HG02840 (cell line): ENCODE measurements around the gene STPG1.

Experiments used
- ATAC-seq: cut with Tn5 transposase; IDR thresholded peaks from one replicate; pipeline ENCODE4 v1.9.1; 2021; ENCODE audit warnings: mild to moderate bottlenecking, moderate library complexity, moderate number of reproducible peaks; ENCODE audit not compliant: unreplicated experiment, low FRiP score

The STPG1 gene

DNA sequence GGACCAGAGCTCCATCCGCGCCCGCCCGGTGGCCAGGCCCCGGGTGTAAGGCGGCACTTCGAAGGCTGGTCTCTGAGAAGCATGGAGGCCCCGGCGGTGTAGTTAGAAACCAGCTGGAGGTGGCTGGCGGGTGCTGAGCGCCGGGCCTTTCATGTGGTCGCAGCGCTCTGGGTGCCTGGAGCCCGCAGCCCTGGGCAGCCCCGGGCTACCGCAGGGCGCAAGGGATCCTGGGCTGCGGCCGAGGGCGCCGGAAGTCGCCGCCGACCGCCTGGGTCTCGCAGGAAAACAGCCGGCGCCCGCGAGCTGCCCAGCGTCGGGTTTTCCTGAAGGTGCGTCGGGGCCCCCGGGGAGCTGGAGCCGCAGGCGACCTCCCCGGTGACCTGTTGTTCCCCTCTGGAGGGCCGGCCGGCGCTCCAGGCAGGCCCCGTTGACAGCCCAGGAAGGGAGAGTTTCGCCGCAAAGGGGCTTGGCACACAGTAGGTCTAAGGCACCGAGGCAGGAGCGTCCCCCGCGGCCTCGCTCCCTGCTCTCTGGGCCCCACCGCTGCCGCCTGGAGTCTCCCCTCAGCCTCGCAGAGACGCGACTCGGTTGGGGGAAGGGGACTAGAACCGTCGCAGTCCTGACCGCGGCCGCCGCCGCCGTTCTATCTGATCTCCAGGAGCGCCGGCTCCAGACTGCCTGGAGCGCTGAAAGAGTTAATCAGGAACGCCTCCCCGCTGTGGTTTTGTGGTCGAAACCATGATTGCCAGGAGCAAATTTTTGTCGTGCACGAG lies 91.7 kb downstream of the STPG1 start:
- ATAC-seq = no peak

DNA sequence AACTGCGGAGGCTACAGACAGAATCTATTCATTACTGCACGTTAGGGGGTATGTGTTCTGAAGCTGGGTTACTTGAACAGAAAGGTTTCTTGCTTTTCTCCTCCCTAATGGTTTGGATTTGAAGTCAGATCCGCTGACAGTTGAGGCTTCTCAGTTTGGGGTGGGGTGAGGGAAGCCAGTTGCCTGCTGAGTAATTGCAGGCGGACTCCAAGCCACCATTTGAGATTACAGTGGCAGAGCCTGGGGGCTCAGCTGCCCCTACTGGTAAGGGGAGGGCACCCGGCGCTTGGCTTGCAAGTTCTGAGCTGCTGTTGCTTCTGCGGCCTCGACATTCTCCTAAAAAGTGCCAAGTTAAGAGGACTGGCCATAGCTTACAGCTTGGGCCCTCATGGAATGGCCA lies 92.5 kb downstream of the STPG1 start:
- no peak for ATAC-seq

DNA sequence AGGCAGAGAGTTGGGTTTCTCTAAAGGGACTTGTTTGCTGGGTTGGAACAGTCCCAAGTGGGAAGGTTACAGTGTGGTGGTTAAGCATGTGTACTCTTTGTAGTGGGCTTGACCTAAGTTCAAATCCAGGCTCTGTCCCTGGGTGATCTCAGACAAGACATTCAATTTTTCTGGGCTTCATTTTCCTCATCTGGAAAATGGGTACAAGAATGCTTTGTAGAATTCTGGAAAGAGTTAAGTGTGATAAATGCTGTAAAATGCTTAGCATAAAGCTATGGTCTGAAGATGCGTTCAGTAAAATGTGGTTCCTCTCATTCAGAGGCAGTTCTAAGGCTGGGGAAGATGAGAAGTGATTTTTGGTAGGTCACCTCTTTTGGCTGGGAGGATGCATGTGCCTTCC lies 93.6 kb downstream of the STPG1 start:
- ATAC-seq = no peak

- no peak for ATAC-seq
Observed at GRCh38 chr1:24319312-24319863, 94.2 kb downstream of the STPG1 start, which contains the start of gene GRHL3. TSS of gene GRHL3 (plus strand) at chr1:24319357. CDS start at chr1:24319552, 195 bp downstream.

- no peak for ATAC-seq
Observed at GRCh38 chr1:24318615-24319311, 94.8 kb downstream of the STPG1 start.

DNA sequence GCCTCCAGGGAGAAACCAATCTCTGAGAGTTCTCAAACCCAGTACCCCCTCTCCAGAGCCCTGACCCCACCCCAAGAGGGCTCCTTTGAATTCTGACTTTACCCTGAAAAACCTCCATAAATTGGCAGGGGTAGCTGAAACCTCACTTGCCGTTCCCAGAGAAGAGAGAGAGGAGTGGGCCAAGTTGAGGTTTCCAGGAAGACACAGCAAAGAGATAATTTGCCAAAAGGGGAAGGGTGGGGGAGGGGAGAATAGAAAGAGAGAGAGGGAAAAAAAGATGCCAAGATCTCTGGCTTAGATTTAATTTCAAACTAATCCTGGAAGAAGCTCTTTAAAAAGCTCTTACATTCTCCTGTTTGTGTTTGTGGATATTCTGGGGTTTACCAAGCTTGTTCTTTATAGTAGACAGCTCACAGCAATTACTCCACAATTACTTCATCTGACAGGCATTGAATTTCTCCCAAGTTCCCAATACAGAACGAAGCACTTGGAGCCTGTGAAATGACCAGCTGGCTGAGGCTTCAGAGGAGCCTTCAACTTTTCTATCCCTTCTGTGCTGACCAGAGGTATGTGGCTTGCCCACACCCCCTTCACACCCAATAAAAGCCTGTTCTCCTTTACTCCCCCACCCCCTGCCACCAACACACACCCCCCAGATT lies 95.5 kb downstream of the STPG1 start:
- no peak for ATAC-seq

GRCh38 chr1:24317081-24317480 lies 96.5 kb downstream of the STPG1 start:
- no peak for ATAC-seq

DNA sequence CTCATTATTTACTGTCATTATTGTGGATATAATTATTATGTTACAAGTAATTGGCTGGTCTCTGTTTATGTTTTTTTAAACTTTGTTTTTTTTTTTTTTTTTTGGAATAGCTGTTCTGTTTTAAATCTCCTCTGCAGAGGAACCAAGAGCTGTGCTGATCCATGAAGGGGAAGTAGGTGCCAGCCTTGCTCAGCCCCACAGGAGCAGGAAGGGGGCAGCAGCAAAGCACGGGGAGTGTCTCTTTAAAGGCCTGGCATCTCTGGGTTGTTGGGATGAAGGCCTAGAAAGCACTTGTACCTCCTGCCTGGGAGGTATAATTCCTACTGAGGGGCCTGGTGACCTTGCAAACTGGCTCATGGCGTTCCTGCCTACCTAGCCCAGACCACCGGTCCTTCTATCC lies 96.9 kb downstream of the STPG1 start:
- no peak for ATAC-seq

GRCh38 chr1:24315391-24315790 lies 98.2 kb downstream of the STPG1 start:
- ATAC-seq = no peak

GRCh38 chr1:24311741-24312140 lies 101.8 kb downstream of the STPG1 start:
- no peak for ATAC-seq

- ATAC-seq = no peak
Observed at GRCh38 chr1:24311234-24311633, 102.3 kb downstream of the STPG1 start.

GRCh38 chr1:24309762-24310485 lies 103.7 kb downstream of the STPG1 start:
- no peak for ATAC-seq

GRCh38 chr1:24308365-24309015 lies 105.1 kb downstream of the STPG1 start:
- no peak for ATAC-seq
